Umbilical cord (tissue), 2 donors: ENCODE measurements around the gene S100A8. TPM values are rescaled to one million over a fixed set of nuclear protein-coding genes. Genes with fewer than 3 reads are reported as not detected.
"Not testable (repeated sequence)": the region's sequence is repeated elsewhere in the genome, so short reads cannot be mapped to it uniquely, and the experiment has no call there.

Experiments
- DNase-seq: peaks from one replicate; pipeline ENCODE4 v3.0.0-alpha.2; 2015; ENCODE audit warnings: low spot score
- total RNA-seq: library from RNA; depleted of rRNA; stranded (reverse); fragments of >200 nt; gene quantifications from one replicate; pipeline ENCODE4 v1.2.3, GENCODE V29; 2014; ENCODE audit warnings: low replicate concordance; ENCODE audit not compliant: insufficient read depth

S100A8 gene
- total RNA-seq, 1 donor from 2014 or later, result 16.6 TPM

DNA sequence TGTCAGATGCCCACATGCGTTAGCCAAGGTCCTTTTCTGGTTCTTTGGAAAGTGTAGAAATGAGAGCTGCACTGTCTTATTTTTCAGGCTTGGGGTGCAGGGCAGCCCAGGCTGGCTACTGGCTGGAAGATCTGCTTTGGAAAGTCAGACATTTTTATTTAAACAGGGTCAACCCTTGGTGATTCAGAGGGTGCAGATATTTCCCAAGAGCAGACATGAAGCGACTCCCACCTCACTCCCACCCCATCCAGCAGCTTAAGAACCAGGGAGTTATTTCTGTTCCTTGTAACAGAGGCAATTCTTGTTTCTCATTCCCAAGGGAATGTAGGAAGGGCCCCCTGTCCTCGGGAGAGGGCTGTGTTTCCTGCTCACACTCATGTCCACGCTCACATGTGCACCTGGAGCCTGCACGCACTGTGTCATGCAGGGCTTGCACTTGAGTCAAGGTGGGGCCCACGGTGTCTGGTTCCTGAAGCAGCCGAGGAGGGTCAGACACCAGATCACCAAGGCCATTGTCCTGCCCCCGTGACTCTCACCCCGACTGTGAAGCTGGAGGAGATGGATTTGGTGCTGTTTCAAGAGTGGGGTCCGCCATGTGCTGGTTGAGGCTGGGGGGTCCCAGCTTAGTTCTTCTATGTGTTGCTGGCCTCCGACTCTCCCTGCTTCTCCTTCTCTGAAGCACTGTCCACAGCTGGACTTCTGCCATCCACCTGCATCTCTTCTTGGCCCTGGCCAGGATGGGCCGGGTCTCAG, 26.4 kb upstream of the S100A8 start:
- DNase-seq, result no peak

DNA sequence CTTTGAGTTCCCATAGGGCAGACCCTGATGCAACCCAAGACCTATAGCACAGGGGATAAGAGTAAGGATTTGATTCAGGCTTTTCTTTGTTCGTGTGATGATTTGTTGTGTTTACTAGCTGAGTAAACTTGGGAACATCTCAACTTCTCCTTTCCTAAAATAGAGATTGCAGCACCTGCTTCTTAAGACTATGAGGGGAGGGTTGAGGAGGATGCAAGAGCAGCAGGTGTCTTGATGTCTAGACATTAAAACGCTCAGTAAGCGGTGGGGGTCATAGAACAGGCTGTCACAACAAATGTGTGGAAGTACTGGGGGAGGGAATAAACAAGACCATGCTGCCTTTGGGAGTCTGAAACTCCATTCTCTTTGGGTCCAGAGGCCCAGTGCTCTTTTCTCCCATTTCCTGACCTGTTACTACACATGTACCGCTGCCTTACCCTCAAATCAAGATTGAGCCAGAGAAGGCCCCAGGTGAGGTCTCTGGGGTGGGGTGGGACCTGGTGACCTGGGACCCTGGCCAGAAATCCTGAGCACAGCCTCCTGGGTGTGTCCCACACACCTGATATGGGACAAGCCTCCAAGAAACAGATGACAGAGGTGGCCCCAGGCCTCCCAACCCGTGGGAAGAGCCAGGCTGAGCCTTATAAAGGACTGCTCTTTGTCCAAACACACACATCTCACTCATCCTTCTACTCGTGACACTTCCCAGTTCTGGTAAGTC, 25.1 kb upstream of the S100A8 start, which contains the start of gene S100A7A:
TSS of gene S100A7A (plus strand) at position 671 of the 721 bp plus-strand sequence. CDS start 1,563 bp downstream, outside the sequence.
- DNase-seq, result no peak

DNA sequence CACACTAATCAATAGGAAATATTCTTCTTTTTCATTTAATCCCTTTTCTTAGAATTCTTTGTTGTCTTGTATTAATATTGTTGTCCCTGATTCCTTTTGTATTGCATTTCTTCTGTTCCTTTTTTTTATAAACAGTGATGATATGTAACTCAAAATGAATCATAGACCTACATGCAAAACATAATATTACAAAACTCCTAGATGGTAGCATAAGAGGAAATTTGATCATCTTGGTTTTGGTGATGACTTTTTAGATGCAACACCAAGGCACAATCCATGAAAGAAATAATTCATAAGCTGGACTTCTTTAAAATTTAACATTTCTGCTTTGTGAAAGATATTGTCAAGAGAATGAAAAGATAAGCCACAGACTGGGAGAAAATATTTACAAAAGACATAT, 23.1 kb upstream of the S100A8 start:
- not testable (repeated sequence) for DNase-seq

DNA sequence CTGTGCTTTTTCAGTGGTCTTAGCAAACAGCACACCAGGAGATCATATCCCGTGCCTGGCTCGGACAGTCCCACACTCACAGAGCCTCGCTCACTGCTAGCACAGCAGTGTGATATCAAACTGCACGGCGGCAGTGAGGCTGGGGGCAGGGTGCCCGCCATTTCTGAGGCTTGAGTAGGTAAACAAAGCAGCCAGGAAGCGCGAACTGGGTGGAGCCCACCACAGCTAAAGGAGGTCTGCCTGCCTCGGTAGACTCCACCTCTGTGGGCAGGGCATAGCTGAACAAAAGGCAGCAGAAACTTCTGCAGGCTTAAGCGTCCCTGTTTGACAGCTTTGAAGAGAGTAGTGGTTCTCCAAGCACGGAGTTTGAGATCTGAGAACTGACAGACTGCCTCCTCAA, 16.4 kb upstream of the S100A8 start:
- DNase-seq, result not testable (repeated sequence)

GRCh38 chr1:153405825-153406599, 15.1 kb upstream of the S100A8 start:
- DNase-seq, result not testable (repeated sequence)

GRCh38 chr1:153404768-153405167, 13.9 kb upstream of the S100A8 start:
- DNase-seq, result no peak

DNA sequence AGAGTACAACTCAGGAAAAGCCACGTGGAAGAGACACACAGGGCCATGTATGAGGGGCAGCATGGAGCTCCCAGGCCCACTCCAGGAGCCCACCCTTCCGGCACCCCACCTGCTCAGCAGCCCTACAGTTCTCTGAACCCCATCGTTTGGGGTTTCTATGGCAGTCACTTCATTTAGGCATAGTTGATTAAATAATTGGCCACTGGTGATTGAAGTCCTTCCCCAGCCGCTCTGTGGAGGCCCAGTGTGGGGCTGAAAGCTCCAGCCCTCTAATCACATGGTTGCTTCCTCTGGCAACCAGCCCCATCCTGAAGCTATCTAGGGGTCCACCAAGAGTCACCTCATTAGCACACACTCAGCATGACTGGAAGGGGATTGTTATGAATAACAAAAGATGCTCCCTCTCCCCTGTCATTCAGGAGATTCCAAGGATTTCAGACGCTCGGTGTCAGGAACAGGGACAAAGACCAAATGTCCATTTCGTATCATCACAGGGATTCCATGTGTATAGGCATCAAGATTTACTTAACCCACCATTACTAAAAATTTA, 13.3 kb upstream of the S100A8 start:
- DNase-seq, result no peak

- DNase-seq, result no peak
Observed at GRCh38 chr1:153403421-153404085, 12.7 kb upstream of the S100A8 start.

GRCh38 chr1:153402226-153402625, 11.4 kb upstream of the S100A8 start:
- no peak for DNase-seq

DNA sequence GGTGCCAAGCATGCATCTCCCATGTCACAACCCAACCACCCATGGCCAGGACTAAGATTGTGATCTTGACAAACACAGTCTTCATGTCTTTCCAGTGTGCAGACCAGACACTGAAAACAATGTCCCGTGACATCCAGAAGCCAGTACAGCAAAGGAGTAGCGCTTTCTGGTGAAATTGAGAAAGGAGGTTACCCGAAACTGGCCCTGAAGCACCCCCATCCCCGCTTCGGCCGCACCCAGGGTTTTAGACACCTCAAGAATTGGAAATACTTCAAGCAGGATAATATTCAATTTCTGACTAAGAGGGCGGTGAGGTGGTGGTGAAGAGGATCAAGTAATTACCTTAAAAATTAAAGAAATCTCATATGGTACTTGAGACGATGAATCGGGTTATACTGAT, 10.6 kb upstream of the S100A8 start:
- no peak for DNase-seq

DNA sequence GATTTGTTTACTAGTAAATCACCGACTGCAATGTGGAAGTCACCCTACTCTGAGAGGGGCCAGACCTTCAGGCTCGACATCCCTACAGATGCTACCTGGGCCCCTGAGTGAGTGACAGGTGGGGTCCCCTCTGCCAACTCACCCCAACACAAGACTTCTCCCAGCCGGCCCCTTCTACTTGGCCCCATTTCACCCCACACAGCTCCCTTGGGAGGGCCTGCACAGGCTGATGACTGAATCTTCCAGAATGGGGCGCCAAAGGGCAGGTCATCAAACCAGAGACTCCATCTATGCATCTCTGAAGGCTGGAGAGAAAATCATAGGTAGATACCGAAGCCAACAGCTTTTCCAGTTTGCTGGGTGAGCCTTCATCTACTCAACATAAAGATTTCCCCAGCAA, 9.4 kb upstream of the S100A8 start:
- no peak for DNase-seq

DNA sequence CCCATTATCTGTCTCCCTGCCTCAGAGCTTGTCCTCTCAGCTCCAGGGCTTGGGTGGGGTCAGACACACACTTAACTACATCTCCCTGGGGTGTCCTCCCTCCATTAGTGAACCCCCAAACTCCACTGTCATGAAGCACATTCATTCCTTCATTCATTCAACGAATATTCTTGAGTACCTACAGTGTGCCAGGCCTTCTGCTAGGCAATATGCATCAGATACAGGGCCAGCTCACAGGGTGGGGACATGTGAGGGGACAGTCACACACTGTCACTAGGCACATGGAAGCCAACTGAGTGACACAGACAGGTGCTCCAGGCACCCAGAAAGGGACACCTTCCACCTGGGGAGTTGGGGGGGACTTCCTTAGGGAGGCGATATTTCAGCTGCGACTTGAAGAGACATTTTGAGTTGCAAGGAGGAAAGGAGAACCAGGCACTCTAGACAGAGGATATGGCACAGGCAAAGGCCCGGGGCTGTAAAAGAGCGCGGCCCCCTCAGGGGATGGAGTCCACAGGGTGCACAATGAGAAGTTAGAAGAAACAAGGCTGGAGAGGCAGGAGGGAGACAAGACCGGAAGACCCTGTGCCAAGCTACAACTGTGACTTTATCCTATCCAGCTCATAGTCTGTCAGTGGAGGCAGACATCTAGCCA, 8.7 kb upstream of the S100A8 start:
- DNase-seq, result no peak

DNA sequence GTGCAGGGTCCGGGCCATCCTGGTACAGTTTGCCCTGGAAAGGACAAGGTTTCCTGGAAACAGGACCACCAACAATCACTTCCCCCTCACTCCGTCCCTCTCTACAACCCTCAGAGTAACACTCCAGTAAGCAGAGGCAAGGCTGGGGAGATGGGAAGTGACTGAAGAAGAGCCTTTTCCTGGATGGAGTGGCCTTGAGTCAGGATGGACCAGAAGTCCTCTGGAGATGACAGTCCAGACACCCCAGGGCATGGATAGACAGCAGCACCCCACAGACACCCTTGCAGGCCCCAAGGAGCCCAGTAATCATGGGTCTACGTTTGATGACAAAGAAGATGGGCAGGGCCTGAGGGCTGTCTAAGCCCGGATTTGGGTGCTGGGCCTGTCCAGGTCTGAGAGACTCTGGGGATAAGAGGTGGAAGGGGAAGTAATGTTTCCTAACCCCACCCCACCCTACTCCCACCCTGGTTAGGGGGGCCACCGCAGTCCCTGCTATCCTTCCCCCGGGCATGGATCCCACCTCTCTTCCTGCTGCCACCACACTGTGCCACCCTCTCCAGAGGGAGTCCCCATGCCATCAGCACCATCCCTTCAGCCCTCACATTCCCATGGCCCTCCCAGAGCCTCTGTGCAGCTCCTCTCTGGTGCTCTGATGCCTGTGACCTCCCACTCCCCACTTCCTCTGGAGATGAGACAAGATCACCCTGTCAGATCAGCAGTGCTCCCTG, 7.2 kb upstream of the S100A8 start:
- DNase-seq, result no peak

DNA sequence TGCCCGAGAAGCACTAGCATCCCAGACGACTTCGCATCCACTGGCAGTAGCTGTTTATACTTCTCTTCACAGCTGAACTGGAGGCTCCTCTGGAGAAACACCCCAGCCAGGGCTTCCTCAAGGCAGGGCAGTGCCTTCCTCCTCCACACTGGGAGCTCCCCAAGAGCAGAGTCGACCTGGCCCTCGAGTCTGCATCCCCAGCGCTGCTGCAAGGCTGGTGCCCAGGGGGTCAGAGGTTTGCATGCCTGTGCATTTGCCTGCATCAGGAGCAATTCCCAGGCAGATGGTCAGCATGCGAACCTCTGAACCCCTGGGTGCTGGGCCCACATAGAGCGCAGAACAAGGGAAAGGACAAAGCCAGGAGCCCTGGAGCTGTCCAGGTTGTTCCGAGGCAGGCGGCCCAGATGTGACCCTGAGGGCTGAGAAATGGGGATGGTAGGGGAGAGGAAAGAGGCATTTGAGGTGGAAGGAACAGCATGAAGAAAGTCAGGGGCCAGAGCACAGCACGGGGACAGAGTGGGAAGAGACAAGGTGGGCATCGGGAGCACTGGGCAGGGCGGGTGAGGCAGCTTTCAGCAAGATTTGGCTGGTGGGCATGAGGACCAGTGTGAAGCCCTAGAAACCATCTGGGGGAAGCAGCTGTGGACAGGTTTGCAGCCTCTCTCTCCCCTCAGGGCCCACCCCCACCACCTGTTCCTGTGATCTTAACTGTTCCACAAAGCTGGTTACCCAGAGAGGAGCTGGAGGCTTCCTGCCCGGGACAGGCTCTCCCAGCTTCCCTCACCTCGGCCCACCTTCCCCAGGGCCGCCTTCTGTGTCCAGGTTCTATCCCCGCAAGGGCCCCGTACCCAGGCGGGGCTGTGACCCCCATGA, 6.4 kb upstream of the S100A8 start:
- no peak for DNase-seq

- DNase-seq, result no peak
Observed at GRCh38 chr1:153396461-153396860, 5.6 kb upstream of the S100A8 start.

- DNase-seq, result no peak
Observed at GRCh38 chr1:153395776-153396175, 4.9 kb upstream of the S100A8 start.

DNA sequence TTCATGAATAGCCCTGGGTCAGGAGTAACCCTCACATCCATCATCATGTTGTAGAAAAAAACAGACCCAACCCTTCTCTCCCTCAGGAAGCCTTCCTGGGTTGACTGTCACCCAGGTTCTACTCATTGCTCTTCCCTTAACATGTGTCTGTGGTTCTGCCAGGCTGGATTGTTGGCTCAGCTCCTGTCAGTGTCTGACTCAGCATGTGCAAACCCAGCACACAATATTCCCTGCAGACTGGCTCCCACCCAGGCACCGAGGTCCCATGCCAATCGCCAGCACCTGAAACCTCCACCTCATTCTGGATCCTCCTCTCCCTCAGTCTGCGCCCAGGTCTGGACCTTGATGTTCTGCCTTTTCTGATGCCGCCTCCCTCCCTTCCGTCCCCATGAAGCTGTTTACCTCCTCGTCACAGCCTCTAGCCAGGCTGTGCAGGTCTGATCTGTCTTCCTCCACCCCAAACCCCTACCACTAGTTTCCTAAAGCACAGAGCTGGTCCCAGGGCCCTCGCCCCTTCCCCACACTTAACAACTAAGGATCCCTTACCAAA, 4.3 kb upstream of the S100A8 start:
- no peak for DNase-seq

- no peak for DNase-seq
Observed at GRCh38 chr1:153394391-153394790, 3.5 kb upstream of the S100A8 start.

GRCh38 chr1:153393926-153394325, 3.1 kb upstream of the S100A8 start:
- DNase-seq, result no peak
